IMR-90 (cell line): Measurements from ENCODE around the gene ARHGAP32. TPM values are rescaled to one million over a fixed set of nuclear protein-coding genes. Genes with fewer than 3 reads are reported as not detected.

ENCODE experiments used
- ATAC-seq: fragments of 200-7000 bp; cut with Tn5 transposase; 2 replicates; pipeline ENCODE4 v1.9.1; 2020; ENCODE audit warnings: low read depth, mild to moderate bottlenecking, moderate library complexity
- BruUV-seq: library from RNA; stranded (reverse); fragments of 400-500 nt; replicated peaks from 2 replicates; lab custom pipeline; 2021; lab: Mats Ljungman, UMichigan
- CTCF ChIA-PET: fragments of 300-600 bp; formaldehyde crosslinking; extraction: SDS; loops from one replicate; lab custom pipeline; 2021; ENCODE audit warnings: antibody characterized with exemption; lab: Yijun Ruan, JAX
- POLR2A ChIA-PET: fragments of 300-600 bp; sonication (Branson Sonifier 250); formaldehyde crosslinking; loops from one replicate; lab custom pipeline; 2022; ENCODE audit warnings: antibody characterized with exemption; ENCODE audit not compliant: unreplicated experiment; lab: Charles Lee
- DNase-seq: peaks from one replicate; pipeline ENCODE4 v3.0.0; 2013
- H2AFZ ChIP-seq: replicated peaks from 2 replicates; pipeline ENCODE3; 2013; ENCODE audit warnings: low read length, mild to moderate bottlenecking; ENCODE audit not compliant: poor library complexity
- H2AK5ac ChIP-seq: 2 replicates; pipeline ENCODE4 v1.6.1; 2013; ENCODE audit warnings: low read depth, low read length, inconsistent platforms
- H2AK9ac ChIP-seq: replicated peaks from 2 replicates; pipeline ENCODE3; 2013; ENCODE audit warnings: mild to moderate bottlenecking, low read depth, low read length, moderate library complexity; ENCODE audit not compliant: poor library complexity
- H2BK120ac ChIP-seq: 2 replicates; pipeline ENCODE4 v1.6.1; 2013; ENCODE audit warnings: low read depth, low read length, inconsistent platforms
- H2BK15ac ChIP-seq: 3 replicates; pipeline ENCODE4 v1.6.1; 2013; ENCODE audit warnings: low read depth, low read length, inconsistent platforms
- H2BK20ac ChIP-seq: 2 replicates; pipeline ENCODE4 v1.6.1; 2013; ENCODE audit warnings: low read depth, mild to moderate bottlenecking, inconsistent platforms, low read length, moderate library complexity
- H2BK5ac ChIP-seq: 2 replicates; pipeline ENCODE4 v1.6.1; 2013; ENCODE audit warnings: mild to moderate bottlenecking, low read depth, low read length, inconsistent platforms; ENCODE audit not compliant: poor library complexity, severe bottlenecking
- H3K14ac ChIP-seq: replicated peaks from 2 replicates; pipeline ENCODE4 v1.6.1; 2013; ENCODE audit warnings: low read depth, low read length, inconsistent platforms
- H3K18ac ChIP-seq: 2 replicates; pipeline ENCODE4 v1.6.1; 2013; ENCODE audit warnings: low read depth, low read length, control low read depth
- H3K23ac ChIP-seq: 2 replicates; pipeline ENCODE4 v1.6.1; 2013; ENCODE audit warnings: low read depth, low read length, inconsistent platforms
- H3K27ac ChIP-seq: 2 replicates; pipeline ENCODE4 v1.5.1; 2013; ENCODE audit warnings: mild to moderate bottlenecking, control low read depth, low read length; ENCODE audit not compliant: insufficient read depth
- H3K27me3 ChIP-seq: 2 replicates; pipeline ENCODE4 v1.6.1; 2013; ENCODE audit warnings: low read length; ENCODE audit not compliant: control insufficient read depth, insufficient read depth
- H3K36me3 ChIP-seq: 2 replicates; pipeline ENCODE4 v1.6.1; 2013; ENCODE audit warnings: low read length, mixed read lengths; ENCODE audit not compliant: control insufficient read depth, insufficient read depth
- H3K4ac ChIP-seq: 2 replicates; pipeline ENCODE4 v1.6.1; 2013; ENCODE audit warnings: low read depth, low read length, inconsistent platforms
- H3K4me1 ChIP-seq: 2 replicates; pipeline ENCODE4 v1.6.1; 2013; ENCODE audit warnings: low read length, mixed read lengths; ENCODE audit not compliant: control insufficient read depth, insufficient read depth
- H3K4me2 ChIP-seq: 2 replicates; pipeline ENCODE4 v1.6.1; 2013; ENCODE audit warnings: low read depth, mild to moderate bottlenecking, control low read depth, low read length, moderate library complexity
- H3K4me3 ChIP-seq: 2 replicates; pipeline ENCODE4 v1.5.1; 2013; ENCODE audit warnings: low read depth, mild to moderate bottlenecking, control low read depth, low read length, moderate library complexity; ENCODE audit not compliant: insufficient read depth
- H3K56ac ChIP-seq: 2 replicates; pipeline ENCODE4 v1.6.1; 2013; ENCODE audit warnings: low read length, inconsistent platforms; ENCODE audit not compliant: insufficient read depth; ENCODE audit errors: extremely low read depth
- H3K79me1 ChIP-seq, 2 experiments: 2 replicates each; pipeline ENCODE4 v1.6.1; 2013; ENCODE audit warnings: low read length in 2 of 2, inconsistent platforms in 1 of 2, low read depth in 1 of 2
- H3K9ac ChIP-seq: 2 replicates; pipeline ENCODE4 v1.6.1; 2013; ENCODE audit warnings: low read depth, low read length, control low read depth
- H3K9me1 ChIP-seq: 2 replicates; pipeline ENCODE4 v1.6.1; 2013; ENCODE audit warnings: low read length, inconsistent platforms; ENCODE audit not compliant: insufficient read depth
- H3K9me3 ChIP-seq: 2 replicates; pipeline ENCODE4 v1.6.1; 2013; ENCODE audit warnings: low read length; ENCODE audit not compliant: control insufficient read depth, insufficient read depth
- H4K20me1 ChIP-seq: 2 replicates; pipeline ENCODE4 v1.6.1; 2013; ENCODE audit warnings: low read length, inconsistent platforms; ENCODE audit not compliant: insufficient read depth
- H4K5ac ChIP-seq: 2 replicates; pipeline ENCODE4 v1.6.1; 2013; ENCODE audit warnings: mild to moderate bottlenecking, low read depth, low read length, control low read depth
- H4K8ac ChIP-seq, 2 experiments: 2 replicates each; pipeline ENCODE4 v1.6.1; 2013; ENCODE audit warnings: low read depth in 2 of 2, low read length in 2 of 2, control low read depth in 1 of 2, inconsistent platforms in 1 of 2
- H4K91ac ChIP-seq: 2 replicates; pipeline ENCODE4 v1.6.1; 2013; ENCODE audit warnings: low read depth, low read length, inconsistent platforms; ENCODE audit not compliant: insufficient read depth
- BHLHE40 ChIP-seq: fragments of 150-350 bp; IDR thresholded peaks from 2 replicates; pipeline ENCODE4 v1.6.1; 2016; ENCODE audit warnings: mild to moderate bottlenecking, low read depth, low read length
- CEBPB ChIP-seq: IDR thresholded peaks from 2 replicates; pipeline ENCODE4 v1.6.1; 2012; ENCODE audit warnings: low read depth, low read length, improper control_type of control experiment
- CHD1 ChIP-seq: IDR thresholded peaks from 2 replicates; pipeline ENCODE4 v1.6.1; 2012; ENCODE audit warnings: low read depth, low read length, improper control_type of control experiment
- CTCF ChIP-seq: conservative IDR thresholded peaks from 2 replicates; pipeline ENCODE4 v1.5.1; 2012; ENCODE audit warnings: mild to moderate bottlenecking, low read depth, low read length, improper control_type of control experiment
- ELK1 ChIP-seq: fragments of 150-350 bp; IDR thresholded peaks from 2 replicates; pipeline ENCODE4 v1.6.1; 2016; ENCODE audit warnings: low read depth, mild to moderate bottlenecking, low read length, moderate library complexity, borderline replicate concordance
- FOS ChIP-seq: fragments of 150-350 bp; IDR thresholded peaks from 2 replicates; pipeline ENCODE4 v1.6.1; 2016; ENCODE audit warnings: low read depth, low read length
- MAFK ChIP-seq: IDR thresholded peaks from 2 replicates; pipeline ENCODE4 v1.6.1; 2012; ENCODE audit warnings: low read depth, low read length, improper control_type of control experiment
- MAZ ChIP-seq: IDR thresholded peaks from 2 replicates; pipeline ENCODE4 v1.6.1; 2012; ENCODE audit warnings: low read depth, mild to moderate bottlenecking, low read length, improper control_type of control experiment, moderate library complexity, borderline replicate concordance
- MXI1 ChIP-seq: IDR thresholded peaks from 2 replicates; pipeline ENCODE4 v1.6.1; 2012; ENCODE audit warnings: low read depth, mild to moderate bottlenecking, low read length, moderate library complexity, borderline replicate concordance
- NFE2L2 ChIP-seq: fragments of 150-350 bp; IDR thresholded peaks from 2 replicates; pipeline ENCODE4 v1.6.1; 2016; ENCODE audit warnings: low read depth, mild to moderate bottlenecking, low read length
- POLR2A ChIP-seq: IDR thresholded peaks from 2 replicates; pipeline ENCODE4 v1.6.1; 2012; ENCODE audit warnings: mild to moderate bottlenecking, low read depth, low read length
- RAD21 ChIP-seq: IDR thresholded peaks from 2 replicates; pipeline ENCODE4 v1.6.1; 2012; ENCODE audit warnings: low read length, improper control_type of control experiment
- RCOR1 ChIP-seq: IDR thresholded peaks from 2 replicates; pipeline ENCODE4 v1.6.1; 2012; ENCODE audit warnings: mild to moderate bottlenecking, low read length, improper control_type of control experiment; ENCODE audit not compliant: insufficient replicate concordance
- RFX5 ChIP-seq: IDR thresholded peaks from 2 replicates; pipeline ENCODE4 v1.8.0; 2012; ENCODE audit warnings: low read depth, mild to moderate bottlenecking, low read length, moderate library complexity
- SMC3 ChIP-seq: fragments of 150-350 bp; IDR thresholded peaks from 2 replicates; pipeline ENCODE4 v1.6.1; 2016; ENCODE audit warnings: low read depth, mild to moderate bottlenecking, antibody characterized with exemption, low read length, moderate library complexity
- WGBS, 2 experiments: methylation state at CpG; one replicate each; pipeline versions ENCODE4 v1.1.5 to v1.1.7; 2013; ENCODE audit warnings: missing lambda C conversion rate in 2 of 2; ENCODE audit not compliant: insufficient read length in 1 of 2; ENCODE audit errors: extremely low coverage in 2 of 2; 5-methylcytosine and 5-hydroxymethylcytosine counted together
- dilution Hi-C: fragments of 300-500 bp; cut with HindIII; formaldehyde crosslinking; loops from one replicate; pipeline ENCODE4 v1.14.3; 2018; ENCODE audit warnings: low sequenced_read_pairs; ENCODE audit not compliant: unreplicated experiment
- in situ Hi-C: fragments of 300-500 bp; cut with MboI; formaldehyde crosslinking; loops from 3 replicates; pipeline ENCODE4 v1.14.3; 2019; ENCODE audit warnings: low sequenced_read_pairs, inconsistent platforms, mixed read lengths
- intact Hi-C: fragments of 100-400 bp; cut with micrococcal nuclease; formaldehyde crosslinking; loops from 2 replicates; pipeline ENCODE4 v1.10.0; 2022
- polyA plus RNA-seq, 3 experiments: library from polyadenylated mRNA; depleted of rRNA; stranded (reverse); fragments of >200 nt; gene quantifications; 2 replicates each; pipeline ENCODE4 v1.2.3, GENCODE V29; 2012; ENCODE audit warnings: low replicate concordance in 1 of 3
- total RNA-seq: library from RNA; depleted of rRNA; stranded (reverse); fragments of >200 nt; gene quantifications from 2 replicates; pipeline ENCODE4 v1.2.3, GENCODE V29; 2012

Gene ARHGAP32
- total and polyA plus RNA-seq, 2 of the 4 experiments (the other 2 are of a cell fraction), result 4.1 to 8.4 TPM

- Histone ChIP-seq H3K4me3 (no peak overlapping the region), H4K8ac (no peak overlapping the region), H3K23ac (no peak overlapping the region), H2BK20ac (no peak overlapping the region), H4K20me1 (no peaks in the 10 kb centered on the region), H3K14ac (no peak overlapping the region), H3K9me3 (no peaks in the 10 kb centered on the region), H3K27me3 (peaks cover 34% of the 10 kb centered on the region), H3K79me1 (no peaks in the 10 kb centered on the region), H3K56ac (no peak overlapping the region), H3K9ac (no peak overlapping the region), H3K27ac (no peak overlapping the region), H3K9me1 (no peaks in the 10 kb centered on the region), H4K91ac (no peak overlapping the region), H3K36me3 (no peaks in the 10 kb centered on the region), H2AK9ac (no peak overlapping the region), H3K4ac (no peak overlapping the region), H2AFZ (no peak overlapping the region), H2BK5ac (no peak overlapping the region), H2BK120ac (no peak overlapping the region), H4K5ac (no peak overlapping the region), H3K4me2 (no peak overlapping the region), H3K4me1 (peaks cover under 1% of the 10 kb centered on the region; the same call in 1 of the 2 replicates), H3K18ac (no peak overlapping the region), H2BK15ac (no peak overlapping the region), H2AK5ac (no peak overlapping the region; the same call in 1 of the 2 replicates)
- no peak for ATAC-seq
- DNase-seq, result no peak
- BruUV-seq, result no TSS peak
- ChIA-PET CTCF (interaction anchor here (1.1 kb wide), 1 partner anchor 40 kb away, joined by 3 read pairs; no protein-coding TSS in a partner anchor), POLR2A (no interaction called here)
- in situ Hi-C loops (no loop called here), intact Hi-C loops (no loop called here), dilution Hi-C loops (no loop called here)
- WGBS, 2 experiments, result 64% methylated on average over 5 of the region's 16 CpGs; no CpG with 5 or more reads in 1 of the 2 experiments
- no peak for TF ChIP-seq SMC3
- no peak for TF ChIP-seq CTCF
- no peak for TF ChIP-seq MXI1
- TF ChIP-seq CEBPB, result no peak
- no peak for TF ChIP-seq POLR2A
- TF ChIP-seq FOS, result no peak
- no peak for TF ChIP-seq MAZ
- TF ChIP-seq CHD1, result no peak
- no peak for TF ChIP-seq ELK1
- TF ChIP-seq MAFK, result no peak
- TF ChIP-seq RFX5, result no peak
- no peak for TF ChIP-seq BHLHE40
- TF ChIP-seq RCOR1, result no peak
- no peak for TF ChIP-seq RAD21
- TF ChIP-seq NFE2L2, result no peak
These were observed 267.4 kb downstream of the ARHGAP32 start for GRCh38 chr11:128924510-128925249.
